Neural crest cell (in vitro differentiated cells): ENCODE data around the gene SP4. TPM values are rescaled to one million over a fixed set of nuclear protein-coding genes. Genes with fewer than 3 reads are reported as not detected.

Experiments
- DNase-seq: peaks from one replicate; pipeline ENCODE4 v3.0.0; 2021; ENCODE audit warnings: low read depth, mixed read lengths, low spot score
- H3K27ac Mint-ChIP-seq: one replicate; pipeline ENCODE4 v1.8.0; 2021; ENCODE audit warnings: mild to moderate bottlenecking, mixed read lengths; ENCODE audit not compliant: unreplicated experiment
- H3K27me3 Mint-ChIP-seq: 2 replicates; pipeline ENCODE4 v1.8.0; 2021; ENCODE audit warnings: low read depth, mild to moderate bottlenecking, mixed read lengths
- H3K36me3 Mint-ChIP-seq: 2 replicates; pipeline ENCODE4 v1.8.0; 2021; ENCODE audit warnings: low read depth, mild to moderate bottlenecking, mixed read lengths
- H3K4me1 Mint-ChIP-seq: 2 replicates; pipeline ENCODE4 v1.8.0; 2021; ENCODE audit warnings: mixed read lengths
- H3K4me3 Mint-ChIP-seq: one replicate; pipeline ENCODE4 v1.8.0; 2021; ENCODE audit warnings: mild to moderate bottlenecking, mixed read lengths
- H3K9me3 Mint-ChIP-seq: 2 replicates; pipeline ENCODE4 v1.8.0; 2021; ENCODE audit warnings: mixed read lengths
- CTCF ChIP-seq: fragments of 200-600 bp; sonication (generic); conservative IDR thresholded peaks from 2 replicates; pipeline ENCODE4 v1.5.0; 2021; ENCODE audit warnings: antibody characterized with exemption, mild to moderate bottlenecking
- total RNA-seq: library from RNA; stranded (reverse); gene quantifications from 2 replicates; pipeline ENCODE4 v1.2.1, GENCODE V29; 2021

The SP4 gene
- total RNA-seq, 1 donor from 2014 or later = 20.6 TPM

GRCh38 chr7:21408481-21408820 lies 19.4 kb upstream of the SP4 start:
- no peaks in the 10 kb centered on the region for H3K36me3 Mint-ChIP-seq
- no peak overlapping the region for H3K27ac Mint-ChIP-seq
- H3K4me3 Mint-ChIP-seq = no peak overlapping the region
- no peaks in the 10 kb centered on the region for H3K27me3 Mint-ChIP-seq
- TF ChIP-seq CTCF = no peak
- H3K9me3 Mint-ChIP-seq = peaks cover 8% of the 10 kb centered on the region
- H3K4me1 Mint-ChIP-seq = peaks cover 6% of the 10 kb centered on the region
- no peak for DNase-seq

- Mint-ChIP-seq H3K36me3 (no peaks in the 10 kb centered on the region), H3K4me1 (peaks cover 6% of the 10 kb centered on the region), H3K4me3 (no peak overlapping the region), H3K27ac (no peak overlapping the region), H3K9me3 (peaks cover 2% of the 10 kb centered on the region), H3K27me3 (no peaks in the 10 kb centered on the region)
- DNase-seq = no peak
- no peak for TF ChIP-seq CTCF
Observed at GRCh38 chr7:21412410-21412851, 15.5 kb upstream of the SP4 start.

GRCh38 chr7:21412957-21413356 lies 14.9 kb upstream of the SP4 start:
- Mint-ChIP-seq H3K9me3 (no peaks in the 10 kb centered on the region), H3K36me3 (no peaks in the 10 kb centered on the region), H3K4me1 (peaks cover 6% of the 10 kb centered on the region), H3K27me3 (no peaks in the 10 kb centered on the region), H3K27ac (no peak overlapping the region), H3K4me3 (no peak overlapping the region)
- DNase-seq = no peak
- no peak for TF ChIP-seq CTCF

- Mint-ChIP-seq H3K4me3 (no peak overlapping the region), H3K9me3 (no peaks in the 10 kb centered on the region), H3K4me1 (peaks cover 6% of the 10 kb centered on the region), H3K36me3 (no peaks in the 10 kb centered on the region), H3K27me3 (no peaks in the 10 kb centered on the region), H3K27ac (no peak overlapping the region)
- no peak for DNase-seq
- TF ChIP-seq CTCF = no peak
Observed at GRCh38 chr7:21413502-21413901, 14.4 kb upstream of the SP4 start.

GRCh38 chr7:21414795-21415393 lies 13.0 kb upstream of the SP4 start:
- H3K9me3 Mint-ChIP-seq = no peaks in the 10 kb centered on the region
- no peak overlapping the region for H3K27ac Mint-ChIP-seq
- H3K27me3 Mint-ChIP-seq = no peaks in the 10 kb centered on the region
- no peak for DNase-seq
- H3K36me3 Mint-ChIP-seq = no peaks in the 10 kb centered on the region
- no peak overlapping the region for H3K4me3 Mint-ChIP-seq
- no peak for TF ChIP-seq CTCF
- peaks cover 6% of the 10 kb centered on the region for H3K4me1 Mint-ChIP-seq
